Measurements from ENCODE around the gene AKAP13. TPM values are rescaled to one million over a fixed set of nuclear protein-coding genes. Genes with fewer than 3 reads are reported as not detected.

AKAP13 gene
- total RNA-seq, 2 experiments from 2014 or later: 282 to 304 TPM

GRCh38 chr15:85443593-85444087 lies 63.2 kb downstream of the AKAP13 start:
- H3K36me3 Mint-ChIP-seq (ENCODE audit: low read depth): peaks cover 19% of the 10 kb centered on the region
- ChIA-PET CTCF (interaction anchor here (0.6 to 1.3 kb wide), 4 partner anchors 32 to 147 kb away, joined by 3 to 6 read pairs (median 3); partner anchors contain the start of gene AKAP13), POLR2A (no interaction called here)
- TF ChIP-seq CTCF (IDR thresholded peaks at IDR 0.05): no peak
- H3K9me3 Mint-ChIP-seq: peaks cover 3% of the 10 kb centered on the region
- peaks cover 0 to 4% of the 10 kb centered on the region in 2 experiments for H3K9me3 ChIP-seq (ENCODE audit: control insufficient read depth in 1 of 2, insufficient read depth in 1 of 2, low read length in 2 of 2)
- peaks cover 61% of the 10 kb centered on the region for H3K4me1 Mint-ChIP-seq (ENCODE audit: low read depth)
- no peaks in the 10 kb centered on the region for H3K36me3 ChIP-seq (ENCODE audit: insufficient read depth, low read length)
- H3K27ac Mint-ChIP-seq: peak overlapping the region; percentile 70
- ATAC-seq (ENCODE audit: poor library complexity) (peak; percentile 73), DNase-seq (peak in 3 of 14 experiments; percentile 50 to 71 (median 63))
- H3K27me3 ChIP-seq (ENCODE audit: control insufficient read depth in 1 of 2, insufficient read depth in 2 of 2, low read length in 2 of 2): no peaks in the 10 kb centered on the region
- peak overlapping the region; percentile 38 for H3K4me3 Mint-ChIP-seq
- intact Hi-C loops (cut with DNase I, micrococcal nuclease): no loop called here
- H3K27ac ChIP-seq (ENCODE audit: low read depth in 1 of 2, low read length in 2 of 2): no peak overlapping the region
- peaks cover 3% of the 10 kb centered on the region for H3K4me1 ChIP-seq (ENCODE audit: insufficient read depth, low read length)
- H3K4me3 ChIP-seq (ENCODE audit: low read length): no peak overlapping the region
- H3K27me3 Mint-ChIP-seq: no peaks in the 10 kb centered on the region

DNA sequence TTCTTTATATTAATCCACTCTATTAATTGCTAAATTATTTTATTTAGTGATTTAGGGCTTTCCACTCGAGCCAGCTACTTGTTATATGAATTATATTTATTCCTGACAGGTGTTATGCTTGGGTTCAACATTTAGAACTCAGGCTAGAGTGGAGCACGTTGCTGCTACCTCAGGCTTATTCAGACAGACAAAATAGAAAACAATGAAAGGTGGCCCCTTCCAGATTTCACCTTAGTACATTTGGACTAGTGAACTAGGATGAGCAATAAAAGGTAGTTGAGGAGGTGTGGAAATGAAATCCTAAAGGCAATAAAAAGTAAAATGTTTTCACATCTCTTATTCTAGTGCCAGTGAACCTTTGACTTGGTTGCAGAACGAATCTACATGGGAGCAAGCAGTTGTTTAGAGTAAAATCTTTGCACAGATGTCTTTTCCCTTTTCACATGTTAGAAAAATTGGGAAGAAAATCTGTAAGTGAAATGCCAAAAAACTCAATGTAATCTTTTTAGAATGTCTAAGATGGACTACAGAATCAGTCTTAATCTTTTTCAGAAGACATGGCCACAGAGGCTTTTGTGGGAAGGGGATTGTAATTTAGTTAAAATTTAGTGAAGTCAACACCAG lies 63.8 kb downstream of the AKAP13 start:
- H3K27ac ChIP-seq (ENCODE audit: low read depth in 1 of 2, low read length in 2 of 2): no peak overlapping the region

GRCh38 chr15:85445361-85445760 lies 65.0 kb downstream of the AKAP13 start:
- no peaks in the 10 kb centered on the region for H3K27me3 ChIP-seq (ENCODE audit: control insufficient read depth in 1 of 2, insufficient read depth in 2 of 2, low read length in 2 of 2)
- Mint-ChIP-seq H3K27me3 (no peaks in the 10 kb centered on the region), H3K4me1 (ENCODE audit: low read depth) (peaks cover 68% of the 10 kb centered on the region)

More for the DNA sequence above, 63.8 kb downstream of the AKAP13 start:
- no peak overlapping the region for H3K4me3 ChIP-seq (ENCODE audit: low read length)
- H3K27me3 ChIP-seq (ENCODE audit: control insufficient read depth in 1 of 2, insufficient read depth in 2 of 2, low read length in 2 of 2): no peaks in the 10 kb centered on the region
- Mint-ChIP-seq H3K27me3 (no peaks in the 10 kb centered on the region), H3K4me1 (ENCODE audit: low read depth) (peaks cover 63% of the 10 kb centered on the region), H3K27ac (peak overlapping the region; percentile 70), H3K36me3 (ENCODE audit: low read depth) (peaks cover 21% of the 10 kb centered on the region), H3K4me3 (no peak overlapping the region), H3K9me3 (peaks cover 3% of the 10 kb centered on the region)
- no peak for DNase-seq
- ChIA-PET POLR2A (no interaction called here), CTCF (interaction anchor here (0.7 to 1.3 kb wide), 2 partner anchors 64 to 113 kb away, joined by 3 to 6 read pairs; partner anchors contain the start of gene AKAP13)
- peaks cover 3% of the 10 kb centered on the region for H3K4me1 ChIP-seq (ENCODE audit: insufficient read depth, low read length)
- peaks cover 2 to 4% of the 10 kb centered on the region in 2 experiments for H3K9me3 ChIP-seq (ENCODE audit: control insufficient read depth in 1 of 2, insufficient read depth in 1 of 2, low read length in 2 of 2)
- no peaks in the 10 kb centered on the region for H3K36me3 ChIP-seq (ENCODE audit: insufficient read depth, low read length)
- ATAC-seq (ENCODE audit: poor library complexity): no peak
- no peak for TF ChIP-seq CTCF (IDR thresholded peaks at IDR 0.05)
- intact Hi-C loops (cut with DNase I, micrococcal nuclease): no loop called here

More at GRCh38 chr15:85445361-85445760, 65.0 kb downstream of the AKAP13 start:
- H3K36me3 ChIP-seq (ENCODE audit: insufficient read depth, low read length): no peaks in the 10 kb centered on the region
- no peak for ATAC-seq (ENCODE audit: poor library complexity)
- no peak overlapping the region for H3K4me3 ChIP-seq (ENCODE audit: low read length)
- H3K4me1 ChIP-seq (ENCODE audit: insufficient read depth, low read length): peaks cover 3% of the 10 kb centered on the region
- no peak for DNase-seq
- Mint-ChIP-seq H3K4me3 (no peak overlapping the region), H3K9me3 (peaks cover 7% of the 10 kb centered on the region), H3K27ac (no peak overlapping the region), H3K36me3 (ENCODE audit: low read depth) (peaks cover 31% of the 10 kb centered on the region)
- TF ChIP-seq CTCF (IDR thresholded peaks at IDR 0.05): no peak
- H3K9me3 ChIP-seq (ENCODE audit: control insufficient read depth in 1 of 2, insufficient read depth in 1 of 2, low read length in 2 of 2): peaks cover 4 to 14% of the 10 kb centered on the region in 2 experiments
- intact Hi-C loops (cut with DNase I, micrococcal nuclease): no loop called here
- no peak overlapping the region for H3K27ac ChIP-seq (ENCODE audit: low read depth in 1 of 2, low read length in 2 of 2)
- POLR2A ChIA-PET: no interaction called here
- CTCF ChIA-PET: interaction anchor here (0.6 kb wide), 1 partner anchor 26 kb away, joined by 4 read pairs; no protein-coding TSS in a partner anchor
